ENCODE data around the gene CDC42EP1. TPM values are rescaled to one million over a fixed set of nuclear protein-coding genes. Genes with fewer than 3 reads are reported as not detected.

The CDC42EP1 gene
- total and polyA plus RNA-seq, 2 donors (not counting 3 experiments of a cell fraction or from before 2014, with no cell fraction given) = 82.2 to 141 TPM

DNA sequence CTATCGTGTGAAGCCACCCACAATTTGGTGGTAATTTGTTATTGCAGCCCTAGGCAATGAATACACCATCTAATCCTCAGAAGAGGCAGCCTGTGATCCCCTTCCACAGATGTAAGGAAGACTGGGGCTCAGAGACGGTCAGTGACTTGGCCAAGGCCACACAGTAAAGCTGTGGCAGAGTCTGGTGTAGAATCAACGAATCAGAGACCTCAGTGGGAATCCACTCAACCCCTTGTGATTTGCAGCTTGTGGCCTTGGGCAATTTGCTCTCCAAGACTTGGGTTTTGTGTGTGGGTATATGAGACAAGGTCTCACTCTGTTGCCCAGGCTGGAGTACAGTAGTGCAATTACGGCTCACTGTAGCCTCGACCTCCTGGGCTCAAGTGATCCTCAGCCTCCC lies 17.7 kb downstream of the CDC42EP1 start:
- Histone ChIP-seq H3K9me1 (replicated peaks; ENCODE audit: control insufficient read depth, extremely low read depth, insufficient read depth, low read length) (no peaks in the 10 kb centered on the region), H3K4me3 (replicated peaks in 1 of 3; ENCODE audit: insufficient read depth in 1 of 3, low read depth in 1 of 3, low read length in 3 of 3) (no peak overlapping the region), H3K27me3 (ENCODE audit: control insufficient read depth in 2 of 2, insufficient read depth in 2 of 2, low read length in 2 of 2) (peaks cover 4% of the 10 kb centered on the region in 2 experiments), H4K20me1 (replicated peaks; ENCODE audit: control insufficient read depth, extremely low read depth, insufficient read depth, low read length) (no peaks in the 10 kb centered on the region), H3K79me2 (ENCODE audit: control insufficient read depth, insufficient read depth, low read length) (no peaks in the 10 kb centered on the region), H3K9me3 (replicated peaks; ENCODE audit: control insufficient read depth, insufficient read depth, low read length) (no peaks in the 10 kb centered on the region), H3K4me1 (ENCODE audit: control insufficient read depth, extremely low read depth, insufficient read depth, low read length) (no peaks in the 10 kb centered on the region), H3K4me2 (ENCODE audit: insufficient read depth, low read length) (no peak overlapping the region), H3K9ac (replicated peaks; ENCODE audit: extremely low read depth, insufficient read depth, low read length) (no peak overlapping the region), H3K27ac (ENCODE audit: insufficient read depth, low read depth, low read length) (no peak overlapping the region), H3K36me3 (ENCODE audit: control insufficient read depth in 2 of 2, extremely low read depth in 1 of 2, insufficient read depth in 2 of 2, low read length in 2 of 2) (no peaks in the 10 kb centered on the region), H2AFZ (ENCODE audit: low read depth, low read length) (no peak overlapping the region)
- dilution Hi-C loops (cut with MboI; ENCODE audit: extremely low pct_ligation_motif_present, low sequenced_read_pairs) = no loop called here
- CTCF ChIA-PET = interaction anchor here (0.6 to 8.6 kb wide), 3 partner anchors 14 to 32 kb away, joined by 3 to 73 read pairs (median 6); no protein-coding TSS in a partner anchor
- TF ChIP-seq GATA2 (IDR thresholded peaks at IDR 0.05; ENCODE audit: insufficient read depth, insufficient read length, low read depth, low read length) (no peak), EZH2 (IDR thresholded peaks at IDR 0.05; ENCODE audit: borderline replicate concordance, low read depth, low read length, severe bottlenecking) (no peak), MYC (IDR thresholded peaks at IDR 0.05; ENCODE audit: low read depth, low read length) (no peak), POLR2A (IDR thresholded peaks at IDR 0.05; ENCODE audit: low read depth, low read length) (no peak), POLR2AphosphoS5 (IDR thresholded peaks at IDR 0.05; ENCODE audit: insufficient read depth, low read depth, low read length) (no peak), JUN (IDR thresholded peaks at IDR 0.05; ENCODE audit: borderline replicate concordance, insufficient read depth, insufficient read length, low read depth) (no peak), FOS (IDR thresholded peaks at IDR 0.05; ENCODE audit: borderline replicate concordance, insufficient read depth, low read length) (no peak)
- TF ChIP-seq, protein P1, sequence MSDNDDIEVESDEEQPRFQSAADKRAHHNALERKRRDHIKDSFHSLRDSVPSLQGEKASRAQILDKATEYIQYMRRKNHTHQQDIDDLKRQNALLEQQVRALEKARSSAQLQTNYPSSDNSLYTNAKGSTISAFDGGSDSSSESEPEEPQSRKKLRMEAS (IDR thresholded peaks at IDR 0.05; ENCODE audit: insufficient read depth, insufficient read length) = no peak
- TF ChIP-seq, protein P2, sequence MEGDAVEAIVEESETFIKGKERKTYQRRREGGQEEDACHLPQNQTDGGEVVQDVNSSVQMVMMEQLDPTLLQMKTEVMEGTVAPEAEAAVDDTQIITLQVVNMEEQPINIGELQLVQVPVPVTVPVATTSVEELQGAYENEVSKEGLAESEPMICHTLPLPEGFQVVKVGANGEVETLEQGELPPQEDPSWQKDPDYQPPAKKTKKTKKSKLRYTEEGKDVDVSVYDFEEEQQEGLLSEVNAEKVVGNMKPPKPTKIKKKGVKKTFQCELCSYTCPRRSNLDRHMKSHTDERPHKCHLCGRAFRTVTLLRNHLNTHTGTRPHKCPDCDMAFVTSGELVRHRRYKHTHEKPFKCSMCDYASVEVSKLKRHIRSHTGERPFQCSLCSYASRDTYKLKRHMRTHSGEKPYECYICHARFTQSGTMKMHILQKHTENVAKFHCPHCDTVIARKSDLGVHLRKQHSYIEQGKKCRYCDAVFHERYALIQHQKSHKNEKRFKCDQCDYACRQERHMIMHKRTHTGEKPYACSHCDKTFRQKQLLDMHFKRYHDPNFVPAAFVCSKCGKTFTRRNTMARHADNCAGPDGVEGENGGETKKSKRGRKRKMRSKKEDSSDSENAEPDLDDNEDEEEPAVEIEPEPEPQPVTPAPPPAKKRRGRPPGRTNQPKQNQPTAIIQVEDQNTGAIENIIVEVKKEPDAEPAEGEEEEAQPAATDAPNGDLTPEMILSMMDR (IDR thresholded peaks at IDR 0.05; ENCODE audit: extremely low read depth in 1 of 2, insufficient read depth in 1 of 2, low read depth in 1 of 2, low read length in 2 of 2) = no peak
- FAIRE-seq (no peak), DNase-seq (ENCODE audit: low read depth, low spot score) (no peak)
- no TSS peak for BruUV-seq (replicated peaks)
- intact Hi-C loops (cut with micrococcal nuclease) = no loop called here
- POLR2A ChIA-PET = no interaction called here

Measured in endothelial cell of umbilical vein (primary cell).